SH-SY5Y (cell line): Measurements from ENCODE around the gene ZFP69.

ENCODE experiments used
- GATA2 ChIP-seq: IDR thresholded peaks from 2 replicates; pipeline ENCODE4 v1.6.1; 2011; ENCODE audit warnings: mild to moderate bottlenecking, low read depth, low read length
- GATA3 ChIP-seq: IDR thresholded peaks from 2 replicates; pipeline ENCODE4 v1.6.1; 2011; ENCODE audit warnings: low read depth, mild to moderate bottlenecking, low read length, moderate library complexity

DNA sequence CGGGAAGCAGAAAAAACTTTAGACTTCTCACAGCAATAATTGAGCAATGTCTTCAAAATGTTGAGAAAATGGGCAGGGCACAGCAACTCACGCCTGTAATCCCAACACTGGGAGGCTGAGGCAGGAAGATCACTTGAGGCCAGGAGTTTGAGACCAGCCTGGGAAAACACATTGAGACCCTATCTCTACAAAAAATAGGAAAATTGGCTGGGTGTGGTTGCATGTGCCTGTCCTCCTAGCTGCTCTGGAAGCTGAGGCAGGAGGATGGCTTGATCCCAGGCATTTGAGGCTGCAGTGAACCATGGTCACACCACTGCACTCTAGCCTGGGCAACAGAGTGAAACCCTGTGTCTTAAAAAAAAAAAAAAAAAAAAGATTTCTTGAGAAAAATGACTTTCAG, 7.8 kb upstream of the ZFP69 start:
- TF ChIP-seq GATA2 (no peak), GATA3 (no peak)
